ENCODE data around the gene TPPP3.
"Not testable (repeated sequence)": the region's sequence is repeated elsewhere in the genome, so short reads cannot be mapped to it uniquely, and the experiment has no call there.

The TPPP3 gene

DNA sequence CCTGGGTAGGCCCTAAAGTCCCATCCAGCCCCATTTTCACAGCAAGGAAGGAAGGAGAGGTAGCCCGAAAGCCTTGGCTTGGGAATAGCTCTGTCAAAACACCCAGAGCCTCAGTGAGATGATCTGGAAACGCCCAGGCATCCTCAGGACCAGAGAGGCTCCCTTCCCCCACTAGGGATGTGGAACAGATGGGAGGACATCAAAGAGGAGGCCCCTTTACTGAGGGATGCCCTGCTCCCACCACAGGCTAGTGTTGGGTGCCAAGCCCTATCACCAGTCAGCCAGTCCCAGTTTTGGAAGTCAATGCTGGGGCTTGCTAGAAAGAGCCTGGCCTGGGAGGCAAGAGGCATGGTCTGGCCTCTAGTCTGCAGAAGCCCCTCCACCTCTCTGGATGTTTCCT, 4.7 kb downstream of the TPPP3 start:
- no peak for DNase-seq

DNA sequence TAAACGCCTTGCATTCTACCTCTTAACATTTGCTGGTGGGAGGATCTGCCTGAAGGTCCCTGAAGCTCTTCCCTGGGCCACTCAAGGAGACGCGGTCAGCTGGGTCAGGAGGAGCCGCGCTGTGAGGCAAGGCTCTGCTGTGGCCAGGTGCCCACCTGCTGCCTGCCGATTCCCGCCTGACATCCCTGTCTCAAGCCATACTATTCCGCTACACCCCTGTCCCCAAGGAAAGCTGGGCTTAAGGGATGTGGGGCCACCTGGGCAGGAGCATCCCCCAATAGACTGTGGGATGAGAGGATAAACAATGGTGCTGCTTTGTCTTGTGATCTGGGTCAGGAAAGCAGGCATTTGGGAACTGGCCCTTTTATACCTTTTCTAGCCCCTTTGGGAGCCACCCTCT, 5.1 kb downstream of the TPPP3 start:
- DNase-seq, result no peak

- no peak for DNase-seq
Measured at GRCh38 chr16:67387479-67388079, 5.7 kb downstream of the TPPP3 start.

DNA sequence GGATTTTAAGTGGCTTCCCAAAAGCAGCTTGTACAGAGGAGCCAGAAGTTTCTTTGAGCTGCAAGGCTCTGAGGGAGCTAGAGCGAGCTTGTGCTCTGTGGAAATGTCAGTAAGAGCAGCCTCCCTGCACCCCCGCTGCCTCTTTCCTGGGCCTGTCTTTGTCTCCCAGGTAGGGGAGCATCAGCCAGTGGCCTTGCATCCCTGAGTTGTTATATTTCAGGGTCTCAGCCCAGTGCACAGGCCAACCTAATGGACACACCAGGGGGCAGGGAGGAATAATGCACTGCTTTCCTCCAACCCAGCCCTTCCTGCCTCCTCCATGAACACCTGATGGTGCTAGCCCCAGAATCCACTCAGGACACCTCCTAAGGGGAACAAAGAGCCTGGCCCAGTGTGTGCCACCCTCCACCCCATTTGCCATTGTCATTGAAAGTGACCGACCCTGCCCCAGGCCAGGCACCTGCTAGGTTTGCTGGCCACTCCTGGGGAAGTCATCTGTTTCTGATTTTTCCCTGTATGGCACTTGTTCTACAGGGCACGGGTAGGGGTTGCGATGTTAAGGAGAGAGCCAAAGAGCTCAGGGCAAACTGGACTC, 6.3 kb downstream of the TPPP3 start:
- DNase-seq, result no peak

- DNase-seq, result peak; percentile 15 to 36
Measured at GRCh38 chr16:67384778-67385510, 8.4 kb downstream of the TPPP3 start.

DNA sequence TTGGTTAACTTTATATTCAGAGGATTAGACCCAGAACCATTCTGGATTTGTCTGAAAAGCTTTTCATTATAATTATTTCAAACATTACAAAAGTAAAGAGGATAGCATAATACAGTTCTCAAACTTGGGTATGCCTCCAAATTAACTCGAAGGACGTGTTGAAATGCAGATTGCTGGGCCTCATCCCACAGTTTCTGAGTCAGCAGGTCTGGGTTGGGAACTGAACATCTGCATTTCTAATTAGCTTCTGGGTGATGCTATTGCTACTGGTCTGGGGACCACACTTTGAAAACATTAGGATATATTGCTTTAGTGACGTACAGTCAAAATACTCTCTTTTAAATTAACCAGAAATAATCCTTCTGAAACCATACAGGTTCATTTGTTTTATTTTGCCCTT, 10.0 kb downstream of the TPPP3 start:
- DNase-seq, result no peak

DNA sequence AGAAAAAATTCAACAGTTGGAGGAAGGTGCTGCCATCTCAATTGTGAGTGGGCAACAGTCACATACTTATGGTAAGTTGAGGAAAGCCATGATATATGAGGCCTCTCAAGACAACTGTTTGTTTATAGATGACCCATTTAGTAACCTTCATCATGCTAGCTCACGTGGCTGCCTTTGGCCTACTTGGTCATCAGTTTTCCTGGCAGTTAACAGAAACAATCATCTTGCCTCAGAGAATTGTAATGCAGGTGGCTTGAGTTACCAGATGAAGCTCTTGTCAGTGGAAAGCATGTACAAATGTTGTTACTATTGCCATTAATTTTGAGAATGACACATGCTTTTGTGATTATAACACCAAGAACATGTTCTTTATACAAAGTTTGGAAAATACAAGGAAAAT, 14.7 kb downstream of the TPPP3 start:
- no peak for DNase-seq

DNA sequence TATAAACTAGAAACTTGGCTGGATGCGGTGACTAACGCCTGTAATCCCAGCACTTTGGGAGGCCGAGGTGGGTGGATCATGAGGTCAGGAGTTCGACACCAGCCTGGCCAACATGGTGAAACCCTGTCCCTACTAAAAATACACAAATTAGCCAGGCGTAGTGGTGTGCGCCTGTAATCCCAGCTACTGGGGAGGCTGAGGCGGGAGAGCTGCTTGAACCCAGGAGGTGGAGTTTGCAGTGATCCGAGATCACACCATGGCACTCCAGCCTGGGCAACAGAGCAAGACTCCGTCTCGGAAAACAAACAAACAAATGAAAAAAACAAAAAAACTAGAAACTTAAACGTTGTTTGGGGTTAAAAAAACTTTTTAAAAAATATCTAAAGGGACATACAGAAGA, 17.3 kb downstream of the TPPP3 start:
- DNase-seq, result not testable (repeated sequence)

- peak in 1 of 2 experiments; percentile 31 for DNase-seq
Measured at GRCh38 chr16:67372664-67373063, 20.6 kb downstream of the TPPP3 start.

DNA sequence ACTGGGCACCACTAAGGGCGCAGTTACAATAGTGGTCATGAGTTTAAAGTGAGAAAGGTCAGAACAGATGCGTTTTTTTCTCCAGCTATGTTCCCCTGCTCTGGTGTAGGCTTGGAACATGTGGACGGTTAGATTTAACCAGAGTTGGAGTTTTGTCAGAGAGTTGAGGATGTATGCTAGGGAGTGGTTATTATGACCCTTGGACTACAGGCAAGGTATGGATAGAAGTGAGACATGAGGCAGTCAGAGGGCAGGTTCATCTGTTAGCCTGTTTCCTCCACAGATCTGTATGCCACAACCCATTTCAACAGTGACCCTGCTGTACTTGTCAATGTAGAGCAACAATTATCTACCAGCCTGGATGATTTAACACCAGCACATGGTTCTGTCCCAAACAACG, 22.6 kb downstream of the TPPP3 start:
- DNase-seq, result no peak

- no peak for DNase-seq
Measured at GRCh38 chr16:67364600-67365235, 28.6 kb downstream of the TPPP3 start.

DNA sequence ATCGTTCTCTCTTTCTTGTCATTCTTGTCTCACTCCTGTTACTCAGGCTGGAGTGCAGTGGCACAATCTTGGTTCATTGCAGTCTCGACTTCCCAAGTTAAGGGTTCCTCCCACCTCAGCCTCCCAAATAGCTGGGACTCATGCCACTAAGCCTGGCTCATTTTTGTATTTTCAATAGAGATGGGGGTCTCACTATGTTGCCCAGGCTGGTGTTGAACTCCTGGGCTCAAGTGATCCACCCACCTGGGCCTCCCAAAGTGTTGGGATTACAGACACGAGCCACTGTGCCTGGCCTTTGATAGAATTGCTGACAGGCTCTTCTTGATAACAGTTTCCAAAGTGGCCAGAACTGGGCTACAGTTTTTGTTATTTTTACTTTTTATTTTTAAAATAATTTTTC, 32.3 kb downstream of the TPPP3 start:
- no peak for DNase-seq

- not testable (repeated sequence) for DNase-seq
Measured at GRCh38 chr16:67359540-67360269, 33.6 kb downstream of the TPPP3 start.

DNA sequence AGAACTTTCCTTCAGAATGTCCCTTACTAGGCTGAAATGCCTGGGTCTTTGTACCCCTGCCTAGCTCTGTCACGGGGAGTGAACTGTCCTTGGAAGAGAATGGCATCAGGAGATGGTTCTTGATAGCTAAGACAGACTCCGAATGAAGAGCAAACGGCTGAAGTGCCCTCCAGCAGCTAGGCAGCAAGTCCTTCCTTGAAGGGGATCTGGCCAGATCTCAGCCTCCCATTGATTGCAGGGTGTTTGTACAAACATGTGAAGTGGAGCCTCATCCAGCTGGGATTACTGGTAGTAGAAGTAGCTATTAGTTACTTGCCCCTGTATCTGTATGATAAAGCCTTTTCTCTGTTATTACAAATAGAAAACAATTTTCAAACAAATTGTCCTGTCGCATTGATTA, 35.7 kb downstream of the TPPP3 start:
- no peak for DNase-seq

GRCh38 chr16:67356396-67356795, 36.9 kb downstream of the TPPP3 start:
- DNase-seq, result no peak

DNA sequence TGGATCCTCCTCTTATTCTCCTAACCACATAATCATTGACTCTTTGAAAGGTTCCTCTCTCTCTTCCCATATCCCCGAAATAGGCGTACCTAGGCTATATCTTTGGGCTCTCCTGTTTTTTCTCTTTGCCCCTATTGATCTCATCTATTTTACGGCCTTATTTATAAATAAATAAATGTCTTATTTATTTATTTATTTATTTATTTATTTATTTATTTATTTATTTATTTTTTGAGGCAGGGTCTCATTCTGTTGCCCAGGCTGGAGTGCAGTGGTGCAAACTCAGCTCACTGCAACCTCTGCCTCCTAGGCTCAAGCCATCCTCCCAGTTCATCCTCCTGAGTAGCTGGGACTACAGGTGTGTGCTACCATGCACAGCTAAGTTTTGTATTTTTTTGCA, 40.8 kb downstream of the TPPP3 start:
- DNase-seq, result not testable (repeated sequence)

- DNase-seq, result no peak
Measured at GRCh38 chr16:67350324-67350723, 43.0 kb downstream of the TPPP3 start.

DNA sequence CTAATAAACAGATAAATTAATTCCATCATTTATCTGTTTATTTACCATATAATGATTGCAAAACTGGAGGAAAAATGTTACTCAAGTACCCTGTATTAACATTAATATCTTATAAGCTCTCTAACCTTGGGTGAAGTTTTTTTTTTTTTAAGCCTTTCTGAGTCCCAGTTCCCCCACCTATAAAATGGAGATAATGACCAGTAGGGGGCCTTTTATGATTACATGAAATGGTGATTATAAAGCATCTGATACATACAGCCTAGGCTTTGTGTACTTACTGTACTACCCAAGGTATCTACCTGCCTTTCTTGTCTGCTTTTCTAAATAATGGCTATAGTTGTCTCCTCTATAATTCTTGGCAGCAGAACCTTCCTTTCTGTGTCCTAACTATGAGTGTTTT, 44.1 kb downstream of the TPPP3 start:
- no peak for DNase-seq

DNA sequence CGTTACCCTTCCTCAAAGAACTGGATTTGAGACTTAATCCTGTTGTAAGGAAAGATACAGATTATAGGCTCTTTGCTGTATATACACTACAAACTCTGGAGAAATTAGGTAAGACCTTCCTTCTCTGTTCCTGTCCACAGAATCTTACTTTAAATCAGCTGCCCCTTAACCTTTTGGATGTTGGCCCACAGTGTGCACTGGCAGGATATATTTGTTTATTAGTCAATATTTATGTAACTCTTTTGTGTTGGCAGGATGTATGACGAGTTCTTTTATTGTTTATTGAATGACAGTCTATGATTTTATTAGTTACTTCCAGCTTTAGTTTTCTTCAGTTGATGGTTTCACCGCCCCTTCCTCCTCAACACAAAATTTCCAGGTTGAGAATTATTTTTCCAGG, 47.0 kb downstream of the TPPP3 start:
- DNase-seq, result no peak

- no peak for DNase-seq
Measured at GRCh38 chr16:67345401-67345800, 47.9 kb downstream of the TPPP3 start.

- DNase-seq, result no peak
Measured at GRCh38 chr16:67342616-67343015, 50.7 kb downstream of the TPPP3 start.

GRCh38 chr16:67341250-67341649, 52.0 kb downstream of the TPPP3 start:
- no peak for DNase-seq

Measured in NCI-H2081 (cell line).